Measurements from ENCODE around the gene LTBP1.

The LTBP1 gene

GRCh38 chr2:33419581-33420200 lies 472.9 kb downstream of the LTBP1 start:
- TF ChIP-seq, protein P1, sequence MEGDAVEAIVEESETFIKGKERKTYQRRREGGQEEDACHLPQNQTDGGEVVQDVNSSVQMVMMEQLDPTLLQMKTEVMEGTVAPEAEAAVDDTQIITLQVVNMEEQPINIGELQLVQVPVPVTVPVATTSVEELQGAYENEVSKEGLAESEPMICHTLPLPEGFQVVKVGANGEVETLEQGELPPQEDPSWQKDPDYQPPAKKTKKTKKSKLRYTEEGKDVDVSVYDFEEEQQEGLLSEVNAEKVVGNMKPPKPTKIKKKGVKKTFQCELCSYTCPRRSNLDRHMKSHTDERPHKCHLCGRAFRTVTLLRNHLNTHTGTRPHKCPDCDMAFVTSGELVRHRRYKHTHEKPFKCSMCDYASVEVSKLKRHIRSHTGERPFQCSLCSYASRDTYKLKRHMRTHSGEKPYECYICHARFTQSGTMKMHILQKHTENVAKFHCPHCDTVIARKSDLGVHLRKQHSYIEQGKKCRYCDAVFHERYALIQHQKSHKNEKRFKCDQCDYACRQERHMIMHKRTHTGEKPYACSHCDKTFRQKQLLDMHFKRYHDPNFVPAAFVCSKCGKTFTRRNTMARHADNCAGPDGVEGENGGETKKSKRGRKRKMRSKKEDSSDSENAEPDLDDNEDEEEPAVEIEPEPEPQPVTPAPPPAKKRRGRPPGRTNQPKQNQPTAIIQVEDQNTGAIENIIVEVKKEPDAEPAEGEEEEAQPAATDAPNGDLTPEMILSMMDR (IDR thresholded peaks at IDR 0.05; ENCODE audit: low read depth, low read length), result no peak
- H3K4me3 ChIP-seq (ENCODE audit: low read depth, low read length), result no peak overlapping the region
- in situ Hi-C loops (cut with HindIII; ENCODE audit: low sequenced_read_pairs), result no loop called here
- no peak for DNase-seq (ENCODE audit: low read depth, low spot score)

GRCh38 chr2:33420726-33421125 lies 474.0 kb downstream of the LTBP1 start:
- TF ChIP-seq, protein P1 (IDR thresholded peaks at IDR 0.05; ENCODE audit: low read depth, low read length), result no peak
- H3K4me3 ChIP-seq (ENCODE audit: low read depth, low read length), result no peak overlapping the region
- in situ Hi-C loops (cut with HindIII; ENCODE audit: low sequenced_read_pairs), result no loop called here
- peak; percentile 54 for DNase-seq (ENCODE audit: low read depth, low spot score)

DNA sequence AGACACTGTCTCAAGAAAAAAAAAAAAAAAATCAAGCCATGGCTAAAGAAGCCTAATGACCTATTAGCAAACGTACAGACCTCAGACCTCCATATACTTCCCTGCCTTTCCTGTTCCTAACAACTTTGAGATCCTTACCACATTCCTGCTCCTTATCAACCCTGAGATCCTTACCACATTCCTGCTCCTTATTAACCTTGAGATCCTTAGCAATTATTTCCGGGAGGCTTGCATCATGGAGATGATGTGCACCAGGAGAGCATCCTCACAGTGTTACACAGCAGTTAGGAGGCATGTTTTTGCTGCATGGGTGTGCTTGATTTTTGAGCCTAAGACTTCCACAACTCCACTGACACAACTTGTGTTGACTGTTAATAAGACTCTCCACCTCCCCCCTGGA lies 475.1 kb downstream of the LTBP1 start:
- in situ Hi-C loops (cut with HindIII; ENCODE audit: low sequenced_read_pairs), result no loop called here
- TF ChIP-seq, protein P1 (IDR thresholded peaks at IDR 0.05; ENCODE audit: low read depth, low read length), result no peak
- H3K4me3 ChIP-seq (ENCODE audit: low read depth, low read length), result no peak overlapping the region
- DNase-seq (ENCODE audit: low read depth, low spot score), result no peak

DNA sequence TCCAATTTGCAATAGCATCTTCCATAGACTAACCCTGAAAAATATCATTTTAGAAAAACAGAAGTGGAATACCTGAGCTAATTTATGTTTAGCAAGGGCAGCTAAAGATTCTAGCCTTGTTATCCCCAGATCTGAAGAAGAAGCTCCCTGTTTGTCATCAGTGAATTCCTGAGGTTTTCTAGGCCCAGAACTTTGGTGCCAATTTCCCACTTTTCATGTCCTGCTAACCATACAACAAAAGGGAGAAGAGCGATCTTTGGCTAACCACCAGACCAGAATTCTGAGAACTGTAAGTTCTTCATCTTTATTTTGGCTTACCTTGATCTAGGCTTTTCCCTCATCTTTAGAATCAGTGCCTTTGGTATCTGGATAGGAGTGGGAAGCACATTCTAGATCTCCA lies 478.4 kb downstream of the LTBP1 start:
- no peak for DNase-seq (ENCODE audit: low read depth, low spot score)
- TF ChIP-seq, protein P1 (IDR thresholded peaks at IDR 0.05; ENCODE audit: low read depth, low read length), result no peak
- H3K4me3 ChIP-seq (ENCODE audit: low read depth, low read length), result no peak overlapping the region
- in situ Hi-C loops (cut with HindIII; ENCODE audit: low sequenced_read_pairs), result no loop called here

GRCh38 chr2:33425586-33426031 lies 478.9 kb downstream of the LTBP1 start:
- DNase-seq (ENCODE audit: low read depth, low spot score), result peak; percentile 63
- TF ChIP-seq, protein P1 (IDR thresholded peaks at IDR 0.05; ENCODE audit: low read depth, low read length), result no peak
- no peak overlapping the region for H3K4me3 ChIP-seq (ENCODE audit: low read depth, low read length)
- in situ Hi-C loops (cut with HindIII; ENCODE audit: low sequenced_read_pairs), result no loop called here

- TF ChIP-seq, protein P1 (IDR thresholded peaks at IDR 0.05; ENCODE audit: low read depth, low read length), result no peak
- in situ Hi-C loops (cut with HindIII; ENCODE audit: low sequenced_read_pairs), result no loop called here
- H3K4me3 ChIP-seq (ENCODE audit: low read depth, low read length), result no peak overlapping the region
- peak; percentile 86 for DNase-seq (ENCODE audit: low read depth, low spot score)
Measured at GRCh38 chr2:33426666-33427231, 480.0 kb downstream of the LTBP1 start.

All from astrocyte of the spinal cord (primary cell).